SH-SY5Y (cell line): ENCODE results near the gene ERLEC1.

ENCODE experiments used
- GATA2 ChIP-seq: IDR thresholded peaks from 2 replicates; pipeline ENCODE4 v1.6.1; 2011; ENCODE audit warnings: mild to moderate bottlenecking, low read depth, low read length
- GATA3 ChIP-seq: IDR thresholded peaks from 2 replicates; pipeline ENCODE4 v1.6.1; 2011; ENCODE audit warnings: low read depth, mild to moderate bottlenecking, low read length, moderate library complexity

The ERLEC1 gene

DNA sequence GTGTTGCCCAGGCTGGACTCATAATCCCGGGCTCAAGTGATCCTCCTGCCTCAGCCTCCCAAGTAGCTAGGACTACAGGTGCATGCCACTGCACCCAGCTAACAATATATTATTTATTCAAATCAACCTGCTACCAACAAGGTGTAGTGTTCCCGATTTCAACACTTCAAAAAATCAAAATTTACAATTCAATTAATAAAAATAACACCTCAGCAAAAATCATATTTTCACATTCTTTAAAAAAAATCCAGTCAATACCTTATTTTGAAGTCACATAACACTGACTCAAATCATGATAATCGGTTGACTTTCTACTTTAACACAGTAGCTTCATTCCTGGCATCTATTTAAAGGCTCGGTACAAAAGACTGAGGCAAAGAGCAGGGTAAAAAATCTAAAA is 65.7 kb downstream of the ERLEC1 start:
- no peak for TF ChIP-seq GATA2
- TF ChIP-seq GATA3, result no peak

DNA sequence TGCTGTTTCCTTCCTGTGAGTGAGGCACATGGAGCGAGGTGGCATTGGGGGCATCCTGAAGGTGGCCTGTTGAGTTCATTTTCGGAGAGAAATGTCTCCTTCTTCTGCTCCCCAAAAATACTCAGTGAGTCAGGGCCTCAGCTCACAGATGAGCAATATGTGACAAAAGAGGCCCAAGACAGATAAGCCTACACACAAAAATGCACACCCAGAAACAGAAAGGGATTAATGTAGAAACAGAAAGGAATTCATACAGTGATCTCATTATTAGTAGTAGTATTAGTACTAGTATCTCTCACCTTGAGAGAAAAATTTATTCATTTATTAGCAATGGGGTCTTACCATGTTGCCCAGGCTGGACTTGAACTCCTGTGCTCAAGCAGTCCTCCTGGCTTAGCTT is 67.8 kb downstream of the ERLEC1 start:
- TF ChIP-seq GATA2 (no peak), GATA3 (no peak)

DNA sequence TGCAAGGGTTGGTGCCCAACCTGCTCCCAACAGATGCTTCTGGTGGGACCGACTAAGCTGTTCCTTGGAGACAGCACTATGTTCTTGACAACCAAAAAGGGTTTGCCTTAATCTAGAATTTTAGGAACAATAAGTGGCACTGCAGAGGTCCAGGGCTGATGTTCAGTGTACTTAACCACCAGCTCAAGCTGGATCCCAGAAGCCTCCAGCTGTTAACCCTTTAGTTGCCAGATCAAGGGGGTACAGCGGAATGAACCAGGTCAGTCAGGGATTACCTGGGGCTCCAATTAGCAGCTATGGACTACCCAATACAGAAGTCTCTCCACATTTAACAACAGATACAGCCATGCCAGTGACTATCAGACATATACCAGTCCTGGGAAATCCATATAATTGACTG is 69.4 kb downstream of the ERLEC1 start:
- TF ChIP-seq GATA2 (no peak), GATA3 (no peak)

DNA sequence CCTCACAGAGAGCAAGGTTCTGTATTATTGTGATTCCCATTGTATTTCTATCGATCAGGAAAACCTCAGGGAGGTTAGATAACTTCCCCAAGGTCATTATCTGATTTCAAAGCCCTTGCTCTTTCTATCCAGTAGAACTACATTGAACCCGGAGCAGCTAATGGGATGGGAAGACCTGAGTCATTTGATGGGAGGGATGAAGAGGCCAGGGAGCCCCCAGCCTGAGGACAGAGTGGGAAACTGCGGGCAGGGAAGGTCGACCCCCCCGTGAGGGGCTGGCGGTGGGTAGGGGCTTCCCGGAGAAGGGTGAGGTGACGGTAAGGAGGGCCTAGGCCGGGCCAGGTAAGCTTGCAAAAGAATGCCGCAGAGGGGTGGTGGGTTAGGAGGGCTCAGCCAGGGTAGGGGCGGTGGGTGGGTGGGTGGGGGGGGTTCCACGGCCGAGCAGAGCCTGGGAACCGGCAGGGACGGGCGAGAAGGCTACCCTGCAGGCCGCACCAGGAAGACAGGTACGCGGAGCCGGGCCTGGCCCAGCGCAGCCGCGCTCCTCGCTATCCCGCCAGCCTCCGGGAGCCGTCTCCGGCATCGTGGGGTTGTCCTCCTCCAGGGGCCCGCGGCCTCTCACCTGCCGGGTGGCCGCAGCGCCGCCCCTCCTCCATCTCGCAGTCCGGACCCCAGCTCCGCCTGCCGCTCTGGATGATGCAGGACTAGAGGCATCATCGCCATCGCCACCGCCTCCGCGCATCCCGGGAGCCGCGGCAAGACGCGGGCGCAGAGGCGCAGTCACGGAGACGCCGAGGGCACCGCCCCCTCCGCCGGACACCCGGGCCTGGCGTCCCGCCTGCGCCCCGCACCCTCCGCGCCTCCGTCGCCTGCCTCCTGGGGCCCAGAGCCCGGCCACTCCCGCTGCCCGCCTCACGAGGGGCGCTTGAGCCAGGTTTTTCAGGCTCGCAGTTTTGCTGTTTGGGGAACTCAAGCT is 72.7 kb downstream of the ERLEC1 start, which contains the start of gene GPR75:
Gene GPR75, minus strand, starts transcription at position 762 of the 976 bp plus-strand sequence. CDS start 5,211 bp downstream, outside the sequence.
- no peak for TF ChIP-seq GATA3
- no peak for TF ChIP-seq GATA2

DNA sequence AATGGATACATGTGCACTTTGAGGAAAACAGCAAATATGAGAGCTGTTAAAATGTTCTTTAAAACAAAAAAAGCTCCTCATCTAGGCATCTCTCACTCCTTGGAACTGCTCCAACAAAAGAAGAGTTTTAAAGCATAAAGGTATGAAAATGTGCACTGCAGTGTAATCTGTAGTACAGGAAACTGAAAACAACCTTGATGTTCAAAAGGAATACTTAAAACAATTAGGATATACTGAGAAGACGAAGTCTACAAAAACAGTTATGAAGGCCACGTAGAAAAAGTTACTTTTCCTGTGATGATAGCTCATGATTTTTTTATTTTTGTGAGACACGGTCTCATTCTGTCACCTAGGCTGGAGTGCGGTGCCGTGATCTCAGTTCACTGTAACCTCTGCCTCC is 75.0 kb downstream of the ERLEC1 start:
- no peak for TF ChIP-seq GATA2
- no peak for TF ChIP-seq GATA3

DNA sequence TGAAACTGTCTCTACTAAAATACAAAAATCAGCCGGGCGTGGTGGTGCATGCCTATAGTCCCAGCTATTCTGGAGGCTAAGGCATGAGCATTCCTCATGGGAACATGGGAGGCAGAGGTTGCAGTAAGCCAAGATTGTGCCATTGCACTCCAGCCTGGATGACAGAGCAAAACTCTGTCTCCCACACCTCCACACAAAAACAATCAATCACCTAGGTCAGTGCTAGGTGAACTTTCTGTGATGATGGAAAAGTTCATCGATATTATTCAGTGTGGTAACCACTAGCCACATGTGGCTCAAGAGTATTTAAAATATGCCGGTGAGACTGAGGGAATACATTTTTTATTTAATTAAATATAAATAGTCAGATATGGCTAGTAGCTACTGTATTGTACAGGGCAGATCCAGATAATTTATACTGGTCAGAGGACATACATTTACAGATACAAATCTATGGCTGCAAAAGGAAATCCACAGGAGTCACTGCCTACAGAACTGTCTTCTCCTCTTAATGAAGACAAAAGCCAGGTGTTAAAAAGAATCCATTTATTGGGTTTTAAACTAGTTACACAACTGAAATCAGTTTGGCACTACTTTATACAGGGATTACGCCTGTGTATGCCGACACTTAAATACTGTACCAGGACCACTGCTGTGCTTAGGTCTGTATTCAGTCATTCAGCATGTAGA is 76.8 kb downstream of the ERLEC1 start:
- peak; percentile 61; the same call in 1 of the 2 replicates for TF ChIP-seq GATA2
- peak; percentile 78 for TF ChIP-seq GATA3

DNA sequence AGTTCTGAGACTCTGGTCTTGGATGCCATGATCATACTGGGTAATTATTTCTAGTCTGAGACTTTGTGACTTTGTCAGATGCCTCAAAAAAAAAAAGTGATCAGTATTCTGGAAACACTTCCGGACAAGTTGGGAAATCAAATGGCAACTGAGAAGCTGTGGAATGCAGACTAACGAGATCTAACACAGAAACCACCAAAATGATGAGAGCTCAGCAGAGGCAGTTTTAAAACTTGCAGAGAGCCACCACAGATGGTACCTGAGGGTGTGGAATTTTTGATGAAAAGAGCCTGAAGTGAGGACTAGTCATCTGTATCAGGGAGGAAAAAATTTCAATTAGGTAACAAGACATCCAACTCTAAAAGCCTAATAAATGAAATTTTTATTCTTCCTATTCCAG is 78.4 kb downstream of the ERLEC1 start:
- no peak for TF ChIP-seq GATA3
- TF ChIP-seq GATA2, result no peak

DNA sequence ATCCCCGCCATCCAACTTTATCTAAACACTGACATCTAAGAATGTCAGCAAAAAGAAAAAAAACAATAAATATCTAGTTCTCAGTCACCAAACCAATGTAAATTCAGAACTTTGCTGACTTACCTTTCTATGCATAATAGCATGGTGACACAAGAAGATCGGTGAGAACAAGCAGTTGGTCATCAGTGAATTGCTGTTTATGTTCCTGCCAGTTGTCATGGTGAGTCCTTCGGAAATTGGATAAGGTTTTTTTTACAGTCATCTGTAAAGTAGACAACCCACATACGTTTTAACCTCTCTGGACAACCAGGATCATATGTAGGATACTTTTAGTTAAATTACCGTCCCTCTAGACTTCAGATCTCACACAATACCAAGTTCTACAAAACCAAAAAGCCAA is 79.1 kb downstream of the ERLEC1 start:
- TF ChIP-seq GATA3 (no peak), GATA2 (no peak)

DNA sequence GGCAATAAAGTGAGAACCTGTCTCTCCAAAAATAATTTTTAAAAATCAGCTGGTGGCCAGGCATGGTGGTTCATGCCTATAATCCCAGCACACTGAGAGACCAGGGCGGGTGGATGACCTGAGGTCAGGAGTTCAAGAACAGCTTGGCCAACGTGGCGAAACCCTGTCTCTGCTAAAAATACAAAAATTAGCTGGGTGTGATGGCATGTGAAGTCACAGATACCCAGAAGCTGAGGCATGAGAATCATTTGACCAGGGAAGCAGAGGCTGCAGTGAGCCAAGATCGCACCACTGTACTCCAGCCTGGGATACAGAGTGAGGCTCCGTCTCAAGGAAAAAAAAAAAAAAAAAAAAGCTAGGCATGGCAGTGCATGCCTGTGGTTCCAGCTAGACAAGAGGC is 80.3 kb downstream of the ERLEC1 start:
- no peak for TF ChIP-seq GATA2
- no peak for TF ChIP-seq GATA3

DNA sequence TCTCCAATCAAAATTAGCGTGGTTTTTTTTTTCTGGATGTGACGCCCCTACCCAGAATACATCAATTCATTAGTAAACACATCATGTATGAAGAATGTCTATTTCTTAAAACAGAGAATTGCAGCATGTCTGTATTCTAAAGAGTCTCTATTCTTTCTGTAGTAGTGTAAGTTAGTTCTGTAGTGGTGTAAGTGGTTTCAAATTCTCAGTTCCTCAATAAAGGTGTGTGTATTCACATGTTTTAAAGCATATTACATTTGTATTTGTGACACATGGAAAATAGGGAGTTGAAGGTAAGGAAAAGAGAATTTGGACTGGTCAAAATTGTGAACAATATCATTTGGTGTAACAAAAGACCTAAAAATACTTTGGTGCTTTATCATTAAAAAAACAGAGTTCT is 80.9 kb downstream of the ERLEC1 start:
- TF ChIP-seq GATA2 (no peak), GATA3 (no peak)
